Lower leg skin (tissue), 3 donors: ENCODE measurements around the gene SYT1.

Experiments
- POLR2A ChIP-seq, 2 donors: fragments of 450-650 bp; IDR thresholded peaks; one replicate each; pipeline ENCODE4 v1.6.1; 2016 to 2017; ENCODE audit warnings: antibody characterized with exemption in 2 of 2, mild to moderate bottlenecking in 1 of 2, moderate library complexity in 1 of 2
- TF ChIP-seq, protein P1 (sequence below), 3 donors: fragments of 450-650 bp; IDR thresholded peaks; one replicate each; pipeline ENCODE4 v1.5.1; 2016; ENCODE audit warnings: antibody characterized with exemption in 3 of 3, mild to moderate bottlenecking in 3 of 3, moderate library complexity in 2 of 3

DNA sequence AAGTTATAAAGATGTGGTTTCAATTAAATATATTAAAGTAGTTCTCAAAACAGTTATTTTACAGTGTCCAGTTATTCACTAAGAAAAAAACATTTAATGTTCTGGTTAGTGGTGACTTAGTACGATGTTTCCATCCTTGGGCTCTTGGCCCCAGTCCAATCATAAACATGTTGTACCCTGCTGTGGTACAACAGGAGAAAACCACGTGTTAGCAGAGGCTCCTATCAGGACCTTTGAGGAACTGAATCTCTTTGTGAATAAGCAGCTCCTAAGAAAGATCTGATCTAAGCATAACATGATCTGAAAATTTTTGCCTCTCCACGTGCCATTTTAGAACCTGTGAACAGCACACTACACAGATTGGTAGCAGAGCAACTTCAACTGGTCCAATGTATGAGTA lies 234.0 kb downstream of the SYT1 start:
- TF ChIP-seq, protein P1, sequence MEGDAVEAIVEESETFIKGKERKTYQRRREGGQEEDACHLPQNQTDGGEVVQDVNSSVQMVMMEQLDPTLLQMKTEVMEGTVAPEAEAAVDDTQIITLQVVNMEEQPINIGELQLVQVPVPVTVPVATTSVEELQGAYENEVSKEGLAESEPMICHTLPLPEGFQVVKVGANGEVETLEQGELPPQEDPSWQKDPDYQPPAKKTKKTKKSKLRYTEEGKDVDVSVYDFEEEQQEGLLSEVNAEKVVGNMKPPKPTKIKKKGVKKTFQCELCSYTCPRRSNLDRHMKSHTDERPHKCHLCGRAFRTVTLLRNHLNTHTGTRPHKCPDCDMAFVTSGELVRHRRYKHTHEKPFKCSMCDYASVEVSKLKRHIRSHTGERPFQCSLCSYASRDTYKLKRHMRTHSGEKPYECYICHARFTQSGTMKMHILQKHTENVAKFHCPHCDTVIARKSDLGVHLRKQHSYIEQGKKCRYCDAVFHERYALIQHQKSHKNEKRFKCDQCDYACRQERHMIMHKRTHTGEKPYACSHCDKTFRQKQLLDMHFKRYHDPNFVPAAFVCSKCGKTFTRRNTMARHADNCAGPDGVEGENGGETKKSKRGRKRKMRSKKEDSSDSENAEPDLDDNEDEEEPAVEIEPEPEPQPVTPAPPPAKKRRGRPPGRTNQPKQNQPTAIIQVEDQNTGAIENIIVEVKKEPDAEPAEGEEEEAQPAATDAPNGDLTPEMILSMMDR (IDR thresholded peaks at IDR 0.05), result no peak
- no peak for TF ChIP-seq POLR2A (IDR thresholded peaks at IDR 0.05)
